ENCODE data around the gene LPAR5.
A peak's percentile ranks its signal among the peaks of the same experiment; 100 is the strongest.

The LPAR5 gene

GRCh38 chr12:6635856-6636531, at the start of gene LPAR5:
LPAR5 (minus strand) TSS chr12:6635959; CDS start chr12:6621248, 14,711 bp downstream.
- DNase-seq (ENCODE audit: low read depth), result no peak

- no peak for DNase-seq (ENCODE audit: low read depth)
These were observed 48.9 kb upstream of the LPAR5 start for GRCh38 chr12:6684609-6685008.

DNA sequence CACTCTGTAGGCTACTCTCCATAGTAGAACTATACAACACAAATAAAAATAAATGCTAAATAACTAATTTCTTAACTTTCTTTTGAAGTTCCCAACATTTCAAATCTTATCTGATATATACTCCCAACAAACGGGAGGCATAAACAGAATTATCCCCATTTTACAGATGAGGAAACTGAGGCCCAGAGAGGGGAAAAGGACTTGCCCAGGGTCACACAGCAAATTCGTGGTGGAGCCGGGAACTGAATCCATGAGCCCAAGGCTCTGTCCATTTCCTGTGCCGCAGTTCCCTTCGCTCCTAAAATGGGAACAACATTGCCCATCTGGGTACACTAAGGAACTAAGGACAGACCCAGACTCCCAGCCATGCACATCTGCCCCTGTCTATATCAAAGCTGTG, 41.2 kb upstream of the LPAR5 start:
- DNase-seq (ENCODE audit: low read depth), result no peak

- no peak for DNase-seq (ENCODE audit: low read depth)
These were observed 36.4 kb upstream of the LPAR5 start for GRCh38 chr12:6672143-6672542.

DNA sequence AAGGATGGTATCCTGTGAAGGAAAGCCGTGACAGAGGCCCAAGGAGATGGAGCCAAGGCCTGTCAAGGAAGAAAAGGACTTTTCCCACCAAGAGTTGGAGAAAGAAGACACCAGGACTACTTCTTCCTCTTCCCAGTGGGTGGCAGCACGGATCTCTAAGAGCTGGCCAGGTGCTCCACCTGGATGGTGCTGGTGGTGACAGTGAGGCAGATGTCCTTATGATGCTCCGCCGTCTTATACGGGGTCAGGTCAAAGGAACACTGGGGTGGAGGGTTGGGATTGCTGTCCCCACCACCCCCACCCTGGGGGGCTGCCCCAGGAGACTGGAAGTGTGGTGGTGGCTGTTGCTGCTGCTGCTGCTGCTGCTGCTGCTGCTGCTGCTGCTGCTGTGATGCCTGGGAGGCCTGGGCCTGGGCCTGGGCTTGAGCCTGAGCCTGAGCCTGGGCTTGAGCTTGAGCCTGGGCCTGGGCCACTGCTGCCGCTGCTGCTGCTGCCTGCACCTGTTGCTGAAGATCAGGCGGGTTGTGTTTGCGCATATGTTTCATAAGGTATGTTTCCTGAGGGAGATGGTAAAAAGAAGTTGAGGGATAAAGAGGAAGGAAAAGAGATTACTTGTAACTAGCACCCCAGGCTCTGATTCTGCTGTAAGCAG, 31.9 kb upstream of the LPAR5 start:
- DNase-seq (ENCODE audit: low read depth), result no peak

DNA sequence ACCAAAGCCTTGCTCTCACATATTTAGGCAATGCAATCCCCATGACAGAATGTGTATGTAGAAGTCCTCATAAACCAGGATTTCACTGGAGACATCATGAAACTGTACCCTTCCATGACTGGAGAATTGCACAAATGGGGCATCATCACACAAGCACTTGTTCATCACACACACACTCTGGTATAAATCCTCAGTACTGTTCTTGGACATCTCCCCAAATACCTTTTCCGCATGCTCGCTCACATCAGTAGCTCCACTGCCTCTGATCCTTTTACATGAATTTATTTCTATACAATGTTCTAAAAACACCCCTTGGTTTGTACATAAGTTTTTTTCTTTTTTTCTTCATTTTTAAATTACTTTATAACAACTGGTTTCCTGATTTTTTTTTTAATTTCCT, 30.5 kb upstream of the LPAR5 start:
- DNase-seq (ENCODE audit: low read depth), result no peak

GRCh38 chr12:6664902-6665301, 29.1 kb upstream of the LPAR5 start:
- DNase-seq (ENCODE audit: low read depth), result no peak

GRCh38 chr12:6662906-6663742, 27.4 kb upstream of the LPAR5 start, which contains the start of gene ING4:
ING4 (minus strand) TSS chr12:6663119; CDS start chr12:6663101, 18 bp downstream.
- peak; percentile 85 for DNase-seq (ENCODE audit: low read depth)

DNA sequence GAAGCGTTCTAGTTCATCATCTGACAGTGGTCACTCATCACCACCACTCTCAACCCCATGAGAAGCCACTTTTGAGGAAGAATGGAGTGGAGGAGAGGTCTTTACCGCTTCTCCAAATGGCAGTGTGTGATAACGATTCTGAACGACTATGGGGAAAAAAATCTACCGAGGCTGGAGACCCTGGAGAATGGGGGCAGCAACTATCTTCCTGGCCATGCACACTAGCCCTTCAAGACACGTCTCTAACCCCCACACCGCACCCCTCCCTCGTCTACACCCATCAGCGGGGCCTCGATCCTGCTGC, 26.8 kb upstream of the LPAR5 start:
- no peak for DNase-seq (ENCODE audit: low read depth)

DNA sequence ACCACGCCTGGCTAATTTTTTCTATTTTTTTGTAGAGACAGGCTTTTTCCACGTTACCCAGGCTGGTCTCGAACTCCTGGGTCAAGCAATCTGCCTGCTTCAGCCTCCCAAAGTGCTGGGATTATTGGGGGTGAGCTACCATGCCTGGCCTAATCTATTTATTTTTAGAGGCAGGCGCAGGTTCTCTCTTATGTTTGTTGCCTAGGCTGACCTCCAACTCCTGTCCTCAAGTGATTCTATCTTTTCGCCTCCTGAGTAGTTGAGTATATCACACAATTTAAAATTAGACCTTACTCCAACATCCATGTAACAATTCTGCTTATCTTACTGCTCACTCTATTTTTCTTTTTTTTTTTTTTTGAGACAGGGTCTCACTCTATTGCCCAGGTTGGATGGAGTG, 18.2 kb upstream of the LPAR5 start:
- DNase-seq (ENCODE audit: low read depth), result no peak

GRCh38 chr12:6653342-6653741, 17.6 kb upstream of the LPAR5 start:
- no peak for DNase-seq (ENCODE audit: low read depth)

DNA sequence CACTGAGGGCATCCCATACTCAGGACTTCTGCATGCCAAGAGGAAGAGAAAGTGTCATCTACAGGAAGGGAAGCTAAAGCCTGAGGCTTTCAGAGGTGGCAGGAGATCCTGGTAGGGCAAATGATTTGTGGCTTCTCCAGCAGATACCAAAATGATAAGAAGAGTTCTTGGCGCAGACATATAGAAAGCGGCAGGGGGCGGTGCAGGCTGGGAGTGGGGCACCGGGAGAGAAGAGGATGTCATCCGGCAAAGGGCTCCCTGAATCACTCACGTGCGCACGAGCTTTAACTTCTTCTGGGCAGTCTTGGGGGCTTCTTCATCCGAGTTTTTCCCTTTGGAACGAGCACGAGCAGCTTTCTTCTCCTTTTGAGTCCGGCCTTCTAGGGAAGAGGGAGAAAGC, 16.6 kb upstream of the LPAR5 start:
- no peak for DNase-seq (ENCODE audit: low read depth)

DNA sequence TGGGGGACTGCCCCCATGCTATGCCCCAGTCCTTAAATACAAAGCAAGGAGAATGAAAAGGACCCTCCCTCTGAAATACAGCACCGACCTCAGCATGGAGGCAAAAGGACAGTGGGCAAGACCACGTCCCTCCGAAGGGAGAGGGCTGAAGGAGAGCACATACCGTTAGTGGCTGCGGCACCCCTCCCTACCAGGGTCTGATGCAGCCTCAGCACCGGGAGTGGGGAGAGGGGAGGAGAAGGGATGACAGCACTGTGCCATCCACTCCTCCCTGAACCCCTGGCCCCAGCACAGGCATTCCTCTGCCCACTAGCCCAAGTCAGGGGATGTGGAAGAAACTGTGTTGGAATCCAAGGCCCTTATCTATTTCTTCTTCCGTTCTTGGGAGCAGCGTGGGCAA, 15.1 kb upstream of the LPAR5 start:
- DNase-seq (ENCODE audit: low read depth), result no peak

DNA sequence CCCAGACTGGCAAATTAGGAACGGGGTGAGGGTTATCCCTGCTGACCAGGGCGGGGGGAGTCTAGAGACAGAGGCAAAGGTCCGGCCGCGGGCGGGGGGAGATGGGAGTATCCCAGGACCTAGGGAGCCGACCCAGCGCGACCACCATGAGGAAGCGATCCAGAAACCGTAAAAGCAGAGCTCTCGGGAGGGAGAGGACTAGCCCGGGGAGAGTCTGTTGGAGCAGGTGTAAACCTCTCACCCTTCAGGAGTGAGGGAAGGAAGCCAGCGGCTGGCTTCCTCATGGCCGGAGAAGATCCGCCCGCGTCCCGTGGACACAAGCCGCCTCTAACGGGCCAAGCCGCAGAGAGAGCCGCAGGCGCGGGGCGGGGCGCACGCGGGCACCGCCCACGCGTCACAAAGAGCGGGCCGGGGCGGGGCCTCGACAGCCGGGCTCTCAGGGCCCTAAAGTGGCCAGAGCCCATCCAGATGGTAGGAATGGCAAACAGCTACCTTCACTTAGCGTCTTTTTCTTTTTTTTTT, 11.4 kb upstream of the LPAR5 start, which contains the start of gene ACRBP:
Gene ACRBP (minus strand): TSS at position 350 of the 522 bp plus-strand sequence. CDS start 66 bp downstream, at position 284.
- no peak for DNase-seq (ENCODE audit: low read depth)

- no peak for DNase-seq (ENCODE audit: low read depth)
These were observed 10.7 kb upstream of the LPAR5 start for GRCh38 chr12:6646276-6647082.

- no peak for DNase-seq (ENCODE audit: low read depth)
These were observed 9.1 kb upstream of the LPAR5 start for GRCh38 chr12:6644903-6645302.

DNA sequence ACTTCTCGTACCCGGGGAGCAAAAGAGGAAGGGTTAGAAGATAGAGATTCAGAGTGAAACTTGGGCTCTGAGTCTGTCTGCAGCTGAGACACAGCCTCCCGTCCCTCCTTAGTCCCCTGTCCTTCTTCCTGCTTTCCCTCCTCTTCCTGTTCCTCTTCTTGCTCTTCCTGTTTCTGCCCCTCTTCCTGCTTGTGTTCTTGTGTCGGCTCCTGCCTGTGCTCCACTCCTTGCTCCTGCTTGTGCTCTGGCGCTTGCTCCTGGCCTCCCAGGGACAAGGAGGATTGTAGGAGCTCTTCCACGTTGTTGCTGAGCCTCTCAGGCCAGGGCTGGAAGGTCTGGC, 8.5 kb upstream of the LPAR5 start:
- no peak for DNase-seq (ENCODE audit: low read depth)

GRCh38 chr12:6643569-6644256, 8.0 kb upstream of the LPAR5 start:
- DNase-seq (ENCODE audit: low read depth), result no peak

DNA sequence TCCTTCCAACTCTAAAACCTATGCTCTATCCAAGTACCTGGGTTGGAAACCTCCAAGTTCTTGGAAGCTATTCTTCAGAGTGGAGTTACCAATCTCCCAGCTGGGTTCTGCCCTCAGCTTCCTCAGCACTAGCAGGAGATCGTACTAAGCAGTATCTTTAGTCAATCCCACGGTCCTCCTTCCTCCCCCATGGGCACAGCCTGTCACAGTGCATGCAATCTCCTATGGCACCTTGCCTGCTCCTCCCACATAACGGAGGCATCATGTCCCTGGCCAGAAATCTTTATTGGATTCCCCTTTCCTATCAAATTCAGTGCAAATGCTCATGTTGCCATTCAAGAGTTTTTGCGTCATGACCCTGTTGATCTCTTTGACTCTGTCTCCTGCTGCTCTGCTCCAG, 5.4 kb upstream of the LPAR5 start:
- no peak for DNase-seq (ENCODE audit: low read depth)

- no peak for DNase-seq (ENCODE audit: low read depth)
These were observed 4.7 kb upstream of the LPAR5 start for GRCh38 chr12:6640497-6640896.

- no peak for DNase-seq (ENCODE audit: low read depth)
These were observed 3.5 kb upstream of the LPAR5 start for GRCh38 chr12:6639151-6639801.
